Measurements from ENCODE around the gene MTIF2.
A peak's percentile ranks its signal among the peaks of the same experiment; 100 is the strongest.
"Not testable (repeated sequence)": the region's sequence is repeated elsewhere in the genome, so short reads cannot be mapped to it uniquely, and the experiment has no call there.

Gene MTIF2, protein sequence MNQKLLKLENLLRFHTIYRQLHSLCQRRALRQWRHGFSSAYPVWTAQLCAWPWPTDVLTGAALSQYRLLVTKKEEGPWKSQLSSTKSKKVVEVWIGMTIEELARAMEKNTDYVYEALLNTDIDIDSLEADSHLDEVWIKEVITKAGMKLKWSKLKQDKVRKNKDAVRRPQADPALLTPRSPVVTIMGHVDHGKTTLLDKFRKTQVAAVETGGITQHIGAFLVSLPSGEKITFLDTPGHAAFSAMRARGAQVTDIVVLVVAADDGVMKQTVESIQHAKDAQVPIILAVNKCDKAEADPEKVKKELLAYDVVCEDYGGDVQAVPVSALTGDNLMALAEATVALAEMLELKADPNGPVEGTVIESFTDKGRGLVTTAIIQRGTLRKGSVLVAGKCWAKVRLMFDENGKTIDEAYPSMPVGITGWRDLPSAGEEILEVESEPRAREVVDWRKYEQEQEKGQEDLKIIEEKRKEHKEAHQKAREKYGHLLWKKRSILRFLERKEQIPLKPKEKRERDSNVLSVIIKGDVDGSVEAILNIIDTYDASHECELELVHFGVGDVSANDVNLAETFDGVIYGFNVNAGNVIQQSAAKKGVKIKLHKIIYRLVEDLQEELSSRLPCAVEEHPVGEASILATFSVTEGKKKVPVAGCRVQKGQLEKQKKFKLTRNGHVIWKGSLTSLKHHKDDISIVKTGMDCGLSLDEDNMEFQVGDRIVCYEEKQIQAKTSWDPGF

DNA sequence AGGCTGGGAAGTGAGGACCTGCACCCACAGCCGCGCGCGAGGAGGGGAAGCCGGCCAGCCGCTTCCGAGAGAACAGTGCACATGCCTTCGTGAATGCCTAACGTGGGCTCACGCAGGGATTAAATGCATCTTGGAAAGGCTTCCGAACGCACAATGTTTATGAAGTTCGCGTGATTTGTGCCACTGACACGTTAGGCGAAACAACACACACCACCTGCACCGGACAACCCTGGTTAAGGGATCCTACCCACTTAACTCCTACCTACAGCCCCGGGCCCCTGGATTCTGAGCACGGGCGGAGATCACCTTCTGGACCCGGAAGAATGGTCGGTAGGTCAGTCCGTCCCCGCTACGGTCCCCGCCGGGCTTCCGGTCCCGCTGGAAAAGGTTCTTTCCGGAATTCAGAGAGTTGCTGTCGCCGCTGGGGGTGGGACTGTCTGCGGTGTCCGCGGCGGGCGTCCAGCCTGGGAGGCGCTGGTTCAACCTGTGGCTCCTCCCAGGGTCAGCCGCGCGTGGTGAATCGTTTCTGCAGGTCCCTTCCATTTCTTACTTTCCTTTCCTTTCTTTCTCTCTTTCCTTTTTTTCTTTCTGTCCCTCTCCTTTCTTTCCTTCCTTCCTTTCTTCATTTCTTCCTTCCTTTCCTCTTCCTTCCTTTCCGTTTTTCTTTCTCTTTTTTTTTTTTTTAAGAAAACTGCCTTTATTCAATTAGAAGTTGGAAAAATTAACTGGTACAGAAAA is at the start of gene MTIF2:
Gene MTIF2, minus strand, starts transcription at position 325 of the 738 bp plus-strand sequence. CDS start 5,373 bp downstream, outside the sequence.
- Mint-ChIP-seq H3K36me3 (peaks cover 3% of the 10 kb centered on the region), H3K27ac (peak within 1 kb of the TSS; percentile 96), H3K27me3 (no peaks in the 10 kb centered on the region), H3K9me3 (no peaks in the 10 kb centered on the region), H3K4me1 (peaks cover 13% of the 10 kb centered on the region), H3K4me3 (peak within 1 kb of the TSS; percentile 91)
- ATAC-seq (ENCODE audit: low read depth), result peak; percentile 92
- DNase-seq (ENCODE audit: low spot score in 2 of 2), result peak; percentile 81 to 86

- ATAC-seq (ENCODE audit: low read depth), result no peak
- no peak overlapping the region for H3K4me3 Mint-ChIP-seq
These were observed 46.0 kb upstream of the MTIF2 start for GRCh38 chr2:55314985-55315384.

GRCh38 chr2:55311444-55311870 is 42.4 kb upstream of the MTIF2 start:
- peak; percentile 35 for ATAC-seq (ENCODE audit: low read depth)
- no peak for DNase-seq (ENCODE audit: low spot score in 2 of 2)
- Mint-ChIP-seq H3K4me1 (no peaks in the 10 kb centered on the region), H3K9me3 (no peaks in the 10 kb centered on the region), H3K27ac (no peak overlapping the region), H3K27me3 (no peaks in the 10 kb centered on the region), H3K36me3 (peaks cover 10% of the 10 kb centered on the region), H3K4me3 (no peak overlapping the region)

More at GRCh38 chr2:55314985-55315384, 46.0 kb upstream of the MTIF2 start:
- Mint-ChIP-seq H3K27ac (no peak overlapping the region), H3K4me1 (no peaks in the 10 kb centered on the region), H3K36me3 (peaks cover 10% of the 10 kb centered on the region), H3K27me3 (no peaks in the 10 kb centered on the region), H3K9me3 (no peaks in the 10 kb centered on the region)
- DNase-seq (ENCODE audit: low spot score in 2 of 2), result no peak

DNA sequence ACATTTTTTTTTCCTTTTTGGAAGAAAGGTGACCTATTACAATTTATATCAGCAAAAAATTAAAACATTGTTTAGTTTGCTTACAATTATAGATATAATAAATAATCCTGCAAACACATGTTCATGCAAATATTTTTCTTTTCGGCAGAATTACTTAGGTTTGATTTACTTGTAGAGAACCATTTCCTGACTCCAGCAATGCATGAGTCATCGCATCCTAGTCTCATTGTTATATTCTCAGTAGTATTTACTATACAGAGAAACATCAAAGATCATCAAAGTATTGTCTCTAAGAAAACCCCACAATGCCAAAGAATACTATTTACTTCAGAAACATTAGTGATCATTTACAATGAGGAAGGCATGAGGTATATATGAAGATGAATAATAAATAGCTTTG is 40.4 kb upstream of the MTIF2 start:
- H3K9me3 Mint-ChIP-seq, result no peaks in the 10 kb centered on the region
- no peaks in the 10 kb centered on the region for H3K27me3 Mint-ChIP-seq
- H3K27ac Mint-ChIP-seq, result no peak overlapping the region
- DNase-seq (ENCODE audit: low spot score in 2 of 2), result no peak
- no peaks in the 10 kb centered on the region for H3K4me1 Mint-ChIP-seq
- peaks cover 8% of the 10 kb centered on the region for H3K36me3 Mint-ChIP-seq
- H3K4me3 Mint-ChIP-seq, result no peak overlapping the region
- no peak for ATAC-seq (ENCODE audit: low read depth)

- Mint-ChIP-seq H3K9me3 (no peaks in the 10 kb centered on the region), H3K4me1 (peaks cover 3% of the 10 kb centered on the region), H3K36me3 (peaks cover 1% of the 10 kb centered on the region), H3K27ac (peak overlapping the region; percentile 45), H3K27me3 (no peaks in the 10 kb centered on the region), H3K4me3 (no peak overlapping the region)
- no peak for DNase-seq (ENCODE audit: low spot score in 2 of 2)
- ATAC-seq (ENCODE audit: low read depth), result no peak
These were observed 33.2 kb upstream of the MTIF2 start for GRCh38 chr2:55302241-55302640.

- no peak for DNase-seq (ENCODE audit: low spot score in 2 of 2)
- Mint-ChIP-seq H3K9me3 (no peaks in the 10 kb centered on the region), H3K36me3 (peaks cover 1% of the 10 kb centered on the region), H3K27ac (no peak overlapping the region), H3K4me3 (no peak overlapping the region), H3K27me3 (no peaks in the 10 kb centered on the region), H3K4me1 (peaks cover 3% of the 10 kb centered on the region)
- no peak for ATAC-seq (ENCODE audit: low read depth)
These were observed 32.2 kb upstream of the MTIF2 start for GRCh38 chr2:55301277-55301676.

- Mint-ChIP-seq H3K9me3 (no peaks in the 10 kb centered on the region), H3K27me3 (no peaks in the 10 kb centered on the region), H3K4me3 (no peak overlapping the region), H3K27ac (no peak overlapping the region), H3K36me3 (no peaks in the 10 kb centered on the region), H3K4me1 (no peaks in the 10 kb centered on the region)
- DNase-seq (ENCODE audit: low spot score in 2 of 2), result no peak
- ATAC-seq (ENCODE audit: low read depth), result no peak
These were observed 27.4 kb upstream of the MTIF2 start for GRCh38 chr2:55296393-55296792.

DNA sequence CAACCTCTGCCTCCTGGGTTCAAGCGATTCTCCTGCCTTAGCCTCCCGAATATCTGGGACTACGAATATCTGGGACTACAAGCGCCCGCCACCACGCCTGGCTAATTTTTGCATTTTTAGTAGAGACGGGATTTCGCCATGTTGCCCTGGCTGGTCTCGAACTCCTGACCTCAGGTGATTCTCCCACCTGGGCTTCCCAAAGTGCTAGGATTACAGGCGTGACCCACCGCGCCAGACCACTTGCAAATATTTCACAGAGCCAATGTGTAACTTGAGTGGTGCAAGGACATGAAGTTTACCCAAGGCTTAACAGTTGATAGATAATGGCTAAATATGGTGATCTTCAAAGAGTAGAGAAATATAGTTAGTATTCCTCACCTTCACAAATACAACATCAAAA is 14.1 kb upstream of the MTIF2 start:
- Mint-ChIP-seq H3K27me3 (no peaks in the 10 kb centered on the region), H3K36me3 (no peaks in the 10 kb centered on the region), H3K9me3 (no peaks in the 10 kb centered on the region), H3K4me3 (peak overlapping the region; percentile 40), H3K27ac (peak overlapping the region; percentile 51), H3K4me1 (peaks cover 18% of the 10 kb centered on the region)
- ATAC-seq (ENCODE audit: low read depth) (no peak), DNase-seq (ENCODE audit: low spot score in 2 of 2) (no peak)

DNA sequence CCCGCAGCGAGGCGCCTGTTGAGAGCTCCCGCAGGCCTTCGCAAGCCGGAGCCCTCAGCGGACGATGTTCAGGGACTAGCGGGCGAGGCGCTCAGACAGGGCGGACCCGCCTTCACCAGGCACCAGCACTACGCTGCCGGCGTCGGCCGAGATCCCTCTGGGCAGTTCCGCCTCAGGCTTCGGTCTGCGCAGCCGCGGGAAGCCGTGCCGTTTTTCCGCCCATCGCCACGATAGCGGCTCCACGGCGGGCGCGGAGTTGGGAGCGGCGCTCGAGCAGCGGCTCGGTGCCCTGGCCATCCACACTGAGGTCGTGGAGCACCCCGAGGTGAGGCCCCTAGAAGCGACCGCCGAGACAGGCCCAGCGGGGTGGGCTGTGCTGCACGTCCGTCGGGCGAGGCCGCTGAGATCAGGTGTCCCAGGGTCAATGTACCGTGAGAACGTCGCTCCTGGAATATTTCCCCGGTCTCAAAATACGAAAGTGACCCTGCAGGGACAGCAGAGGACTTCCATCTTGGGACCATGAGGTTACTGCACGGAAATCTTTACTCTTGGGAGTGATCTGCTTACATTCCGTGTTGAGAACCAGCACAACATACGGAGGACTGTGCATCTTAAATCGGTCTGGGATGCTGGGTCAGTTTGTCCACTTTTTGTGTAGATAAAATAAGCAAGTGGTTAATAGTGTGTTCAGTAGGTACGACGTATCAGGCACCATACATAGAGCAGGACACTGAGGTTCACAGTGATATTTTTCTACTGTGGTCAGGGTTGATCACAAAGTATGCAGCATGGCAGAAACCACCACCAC is 13.3 kb upstream of the MTIF2 start:
- peak overlapping the region; percentile 95 for H3K27ac Mint-ChIP-seq
- H3K36me3 Mint-ChIP-seq, result no peaks in the 10 kb centered on the region
- H3K4me1 Mint-ChIP-seq, result peaks cover 18% of the 10 kb centered on the region
- ATAC-seq (ENCODE audit: low read depth), result peak; percentile 98
- DNase-seq (ENCODE audit: low spot score in 2 of 2), result peak; percentile 80 to 81
- no peaks in the 10 kb centered on the region for H3K27me3 Mint-ChIP-seq
- no peaks in the 10 kb centered on the region for H3K9me3 Mint-ChIP-seq
- peak overlapping the region; percentile 95 for H3K4me3 Mint-ChIP-seq

GRCh38 chr2:55280851-55281546 is 12.0 kb upstream of the MTIF2 start:
- H3K4me3 Mint-ChIP-seq, result peak overlapping the region; percentile 70
- DNase-seq (ENCODE audit: low spot score in 2 of 2); ATAC-seq (ENCODE audit: low read depth); H3K36me3 Mint-ChIP-seq; H3K9me3 Mint-ChIP-seq; H3K27me3 Mint-ChIP-seq: not testable (repeated sequence)
- H3K4me1 Mint-ChIP-seq, result peaks cover 18% of the 10 kb centered on the region
- H3K27ac Mint-ChIP-seq, result peak overlapping the region; percentile 95

DNA sequence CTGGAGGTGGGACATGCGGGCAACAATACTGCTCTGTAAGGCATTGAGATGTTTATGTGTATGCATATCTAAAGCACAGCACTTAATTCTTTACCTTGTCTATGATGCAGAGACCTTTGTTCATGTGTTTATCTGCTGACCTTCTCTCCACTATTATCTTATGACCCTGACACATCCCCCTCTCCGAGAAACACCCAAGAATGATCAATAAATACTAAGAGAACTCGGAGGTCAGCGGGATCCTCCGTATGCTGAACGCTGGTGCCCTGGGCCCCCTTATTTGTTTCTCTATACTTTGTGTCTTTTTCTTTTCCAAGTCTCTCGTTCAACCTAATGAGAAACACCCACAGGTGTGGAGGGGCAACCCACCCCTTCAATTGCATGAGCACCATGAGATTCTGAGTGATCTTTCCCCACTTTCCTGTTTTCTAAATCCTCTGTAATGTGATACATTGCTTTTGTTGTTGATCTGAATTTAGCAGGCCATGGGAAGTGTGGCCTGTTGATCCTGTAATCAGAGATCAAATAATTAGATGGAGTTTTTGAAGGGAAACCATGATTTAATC is 10.9 kb upstream of the MTIF2 start:
- not testable (repeated sequence) for ATAC-seq (ENCODE audit: low read depth); H3K9me3 Mint-ChIP-seq; H3K27ac Mint-ChIP-seq; H3K36me3 Mint-ChIP-seq; H3K4me3 Mint-ChIP-seq; DNase-seq (ENCODE audit: low spot score in 2 of 2); H3K27me3 Mint-ChIP-seq
- peaks cover 15% of the 10 kb centered on the region for H3K4me1 Mint-ChIP-seq

GRCh38 chr2:55279214-55279835 is 10.3 kb upstream of the MTIF2 start:
- not testable (repeated sequence) for DNase-seq (ENCODE audit: low spot score in 2 of 2); ATAC-seq (ENCODE audit: low read depth); H3K27ac Mint-ChIP-seq; H3K27me3 Mint-ChIP-seq; H3K4me3 Mint-ChIP-seq; H3K36me3 Mint-ChIP-seq; H3K9me3 Mint-ChIP-seq
- peaks cover 14% of the 10 kb centered on the region for H3K4me1 Mint-ChIP-seq
